Ramos (cell line): ENCODE measurements around the gene LRP1B.

Experiments used
- in situ Hi-C: fragments of 300-500 bp; cut with MboI; formaldehyde crosslinking; loops from one replicate; pipeline ENCODE4 v1.14.3; 2022; ENCODE audit warnings: low sequenced_read_pairs; ENCODE audit not compliant: unreplicated experiment

Gene LRP1B

GRCh38 chr2:142131010-142131669 is at the start of gene LRP1B:
Gene LRP1B, minus strand, starts transcription at chr2:142131016. Its CDS starts 287 bp downstream, at chr2:142130729.
- in situ Hi-C loops, result no loop called here

DNA sequence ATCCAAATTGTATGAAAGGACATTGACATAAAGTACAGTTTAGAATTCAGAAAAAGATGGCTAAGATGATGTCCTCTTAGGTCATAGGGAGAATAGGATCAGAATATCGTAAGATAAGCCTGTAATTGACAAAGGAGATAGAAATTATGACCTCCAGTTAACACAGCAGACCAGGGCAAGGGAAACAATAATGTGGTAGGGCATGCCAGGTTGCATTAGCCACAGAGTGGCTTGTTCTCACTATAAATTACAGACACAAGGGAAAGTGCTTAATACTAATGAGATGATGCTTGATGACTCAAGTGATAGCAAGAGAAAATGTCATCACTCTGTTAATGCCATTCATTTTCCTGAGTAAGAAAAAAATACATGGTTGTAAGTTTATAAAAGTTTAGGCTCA is 48.9 kb upstream of the LRP1B start:
- in situ Hi-C loops, result no loop called here

DNA sequence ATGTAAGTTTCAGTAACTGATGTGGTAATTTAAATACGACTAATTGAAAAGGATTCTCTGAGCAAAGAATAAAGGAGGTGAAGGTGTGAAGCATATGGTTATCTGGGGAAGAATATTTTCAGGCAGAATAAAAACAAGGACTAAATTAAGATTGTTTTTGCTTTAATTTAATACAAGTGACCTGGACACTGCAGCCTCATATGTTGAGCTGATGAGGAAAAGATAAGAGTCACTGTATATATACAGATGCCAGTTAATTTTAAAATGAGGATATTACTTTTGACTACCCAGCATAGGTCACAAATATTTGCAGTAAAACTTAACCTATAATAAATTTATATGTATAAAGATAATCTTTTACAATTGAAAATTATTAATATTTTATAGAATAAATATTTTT is 47.8 kb upstream of the LRP1B start:
- in situ Hi-C loops, result no loop called here

DNA sequence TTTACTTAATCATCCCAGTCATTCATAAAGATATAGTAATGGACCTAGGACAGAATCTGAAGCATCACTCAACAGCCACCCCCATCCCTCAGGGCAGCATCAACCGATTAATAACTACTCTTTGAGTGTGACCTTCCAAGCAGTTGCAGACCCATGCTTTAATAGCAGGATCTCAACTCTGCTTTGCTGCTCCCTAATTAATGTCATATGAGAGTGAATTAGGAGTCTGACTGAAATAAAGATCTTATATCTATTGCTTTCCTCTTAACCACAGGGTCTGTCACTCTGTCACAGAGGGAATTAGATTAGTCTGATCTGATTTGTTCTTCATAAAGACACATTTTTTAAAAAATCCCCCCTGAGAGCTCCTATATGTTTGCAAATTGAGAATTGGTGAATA is 46.1 kb upstream of the LRP1B start:
- in situ Hi-C loops, result no loop called here

GRCh38 chr2:142175813-142176338 is 45.1 kb upstream of the LRP1B start:
- in situ Hi-C loops, result no loop called here

DNA sequence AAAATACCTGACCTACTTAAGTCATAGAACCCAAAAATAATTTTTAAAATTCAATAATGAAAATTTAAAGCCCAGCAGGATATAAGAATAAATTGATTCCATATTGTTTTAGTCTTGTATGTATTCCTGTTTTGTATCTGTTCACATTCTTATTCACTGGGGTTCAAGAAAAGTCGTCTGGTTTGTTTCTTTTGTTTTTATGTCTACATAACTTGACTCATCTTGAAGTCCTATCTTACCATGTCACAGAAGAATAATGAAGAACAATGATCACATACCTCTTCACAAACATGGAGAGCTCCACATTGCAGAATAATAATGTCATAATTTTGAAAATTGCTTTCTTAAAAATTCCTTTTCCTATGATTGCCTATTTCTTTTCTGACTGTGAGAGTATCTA is 43.4 kb upstream of the LRP1B start:
- in situ Hi-C loops, result no loop called here

DNA sequence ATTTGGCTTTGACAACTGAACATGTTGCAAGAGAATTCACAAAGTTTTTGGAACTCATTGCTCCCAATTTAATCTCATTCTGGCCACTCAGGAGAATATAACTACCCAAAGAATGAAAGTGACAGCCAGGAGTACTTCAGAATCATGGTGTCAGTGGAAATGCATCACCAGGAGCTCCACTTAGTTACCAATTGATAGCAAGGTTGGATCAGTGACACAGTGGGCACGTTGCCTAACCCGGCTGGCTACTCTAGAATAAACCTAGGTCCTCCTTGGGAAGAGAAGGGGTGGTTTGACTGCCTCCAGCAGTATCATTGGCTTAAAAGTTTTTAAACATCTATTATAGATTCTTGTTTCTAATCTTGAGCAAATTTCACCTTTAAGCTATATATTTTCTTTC is 40.0 kb upstream of the LRP1B start:
- in situ Hi-C loops, result no loop called here

GRCh38 chr2:142165790-142166189 is 35.0 kb upstream of the LRP1B start:
- in situ Hi-C loops, result no loop called here

DNA sequence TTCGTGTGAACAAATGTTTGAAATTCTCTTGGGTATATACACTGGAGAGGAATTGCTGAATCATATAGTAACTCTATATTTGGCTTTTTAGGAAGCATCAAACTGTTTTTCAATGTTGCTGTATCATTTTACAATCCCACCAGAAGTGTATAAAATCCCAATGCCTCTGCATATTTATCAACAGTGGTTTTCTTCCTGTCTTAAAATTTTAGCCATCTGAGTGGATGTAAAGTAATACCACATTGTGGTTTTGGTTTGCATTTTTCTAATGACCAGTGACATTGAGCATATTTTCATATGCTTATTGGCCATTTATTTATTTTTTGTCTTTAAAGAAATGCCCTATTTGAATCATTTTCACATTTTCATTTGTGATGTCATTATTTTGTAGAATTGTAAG is 22.8 kb upstream of the LRP1B start:
- in situ Hi-C loops, result no loop called here

DNA sequence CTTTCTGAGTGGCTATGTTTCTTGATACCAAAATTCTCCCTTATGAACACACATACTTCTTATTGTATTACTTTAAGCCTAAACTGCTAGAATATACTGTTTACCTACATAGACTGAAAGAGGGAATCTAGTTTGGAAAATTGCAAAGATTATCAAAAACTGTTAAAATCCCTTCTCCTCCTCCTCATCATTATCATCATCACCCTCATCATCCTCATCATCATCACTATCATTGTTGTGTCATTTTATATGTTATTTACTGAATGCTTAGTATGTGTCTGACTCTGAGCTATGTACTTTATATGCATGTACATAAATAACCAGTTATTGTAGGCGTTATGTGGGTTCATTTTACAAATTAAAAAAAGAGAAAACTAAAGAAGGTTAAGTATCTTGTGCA is 19.6 kb upstream of the LRP1B start:
- in situ Hi-C loops, result no loop called here

DNA sequence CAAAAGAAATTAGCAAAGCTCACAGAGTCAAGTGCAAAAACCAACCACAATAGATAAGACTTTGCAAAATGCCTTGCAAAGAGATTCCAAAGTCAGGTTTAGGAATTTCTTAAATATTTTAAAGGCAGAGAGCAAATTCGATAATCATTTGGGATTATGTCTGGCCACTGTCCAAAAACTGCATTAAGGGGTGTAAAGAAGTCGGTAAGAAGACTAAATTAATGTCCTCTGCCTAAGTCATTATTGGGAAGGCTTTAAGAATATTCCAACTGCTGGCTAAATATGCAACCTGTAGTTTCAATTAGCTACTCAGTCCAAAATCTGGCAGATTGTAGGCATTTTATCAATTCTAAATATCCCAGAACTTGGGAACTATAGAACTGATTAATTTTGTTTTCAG is 13.7 kb upstream of the LRP1B start:
- in situ Hi-C loops, result no loop called here

GRCh38 chr2:142142595-142142994 is 11.8 kb upstream of the LRP1B start:
- in situ Hi-C loops, result no loop called here

GRCh38 chr2:142140434-142140845 is 9.6 kb upstream of the LRP1B start:
- in situ Hi-C loops, result no loop called here

- in situ Hi-C loops, result no loop called here
Measured at GRCh38 chr2:142139384-142139783, 8.6 kb upstream of the LRP1B start.

GRCh38 chr2:142136571-142136970 is 5.8 kb upstream of the LRP1B start:
- in situ Hi-C loops, result no loop called here

- in situ Hi-C loops, result no loop called here
Measured at GRCh38 chr2:142134911-142135310, 4.1 kb upstream of the LRP1B start.

GRCh38 chr2:142130111-142131009 is 456 bp downstream of the LRP1B start:
- in situ Hi-C loops, result no loop called here

DNA sequence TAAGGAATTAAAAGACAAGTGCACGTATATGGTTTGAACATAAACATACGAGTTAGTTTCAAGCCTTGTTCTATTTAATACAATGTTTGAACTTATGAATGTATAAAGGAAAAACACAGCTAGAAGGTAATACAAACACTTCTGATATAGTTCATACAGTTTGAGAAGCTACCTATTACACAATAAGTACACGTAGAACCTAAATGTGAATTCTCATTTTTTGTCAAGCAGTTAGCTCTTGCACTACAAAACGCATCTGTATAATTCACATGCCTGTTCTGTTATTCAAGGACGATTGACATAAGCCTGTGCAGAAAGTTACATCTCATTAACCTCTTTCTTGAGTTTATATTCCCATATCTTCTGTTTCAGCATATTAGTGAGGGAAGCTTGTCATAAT is 2.7 kb downstream of the LRP1B start:
- in situ Hi-C loops, result no loop called here

DNA sequence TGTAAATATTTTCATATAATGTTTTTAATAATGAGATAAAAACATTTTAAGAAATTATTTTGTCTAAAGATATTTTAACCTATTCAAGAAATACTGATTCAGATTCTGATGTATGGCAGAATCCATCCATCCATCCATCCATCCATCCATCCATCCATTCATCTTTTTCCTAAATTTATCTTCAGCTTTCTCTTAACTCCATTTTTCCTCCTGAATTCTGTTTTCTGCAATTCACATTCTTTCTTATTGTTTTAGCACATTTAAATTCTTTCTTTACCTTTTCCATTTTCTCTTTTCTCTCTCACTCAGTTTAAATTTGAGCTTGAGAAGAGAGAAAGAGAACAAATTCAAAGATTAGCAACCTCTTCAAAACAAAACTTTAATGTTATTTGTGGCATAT is 3.6 kb downstream of the LRP1B start:
- in situ Hi-C loops, result no loop called here

DNA sequence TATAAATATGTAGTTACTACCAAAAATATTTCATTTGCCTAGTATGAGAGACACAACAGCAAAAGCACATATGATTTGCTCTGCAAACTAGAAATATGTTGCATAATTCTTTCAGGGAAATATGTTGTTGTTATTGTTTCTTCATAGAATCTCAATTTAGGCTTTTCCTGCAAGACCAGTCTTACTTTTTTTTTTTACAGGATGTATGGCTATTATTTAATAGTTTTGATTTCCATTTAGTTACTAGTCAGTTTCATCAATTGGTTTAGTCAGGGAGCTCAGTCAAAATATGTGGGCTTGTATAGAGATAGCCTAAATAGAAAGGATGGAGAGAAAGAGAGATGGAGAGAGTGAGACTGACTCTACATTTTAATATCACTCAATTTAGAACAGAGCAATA is 6.1 kb downstream of the LRP1B start:
- in situ Hi-C loops, result no loop called here

DNA sequence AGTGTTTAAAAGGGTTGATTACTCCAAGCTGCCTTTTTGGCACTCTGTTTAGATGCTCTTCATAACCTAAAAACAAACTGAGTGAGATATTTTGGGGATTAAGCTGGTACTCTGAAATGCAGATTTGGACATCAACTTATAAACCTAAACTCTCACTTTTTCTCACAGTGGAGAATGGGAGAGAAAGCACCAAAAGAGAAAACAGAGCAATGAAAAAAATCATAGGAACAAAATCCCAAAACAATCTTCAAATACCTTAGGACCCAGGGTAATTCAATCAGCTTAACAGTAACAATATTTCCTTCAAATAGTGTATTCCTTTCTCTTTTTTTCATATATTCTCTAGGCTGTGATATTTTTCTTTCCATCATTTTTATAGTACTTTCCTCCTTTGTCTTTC is 11.5 kb downstream of the LRP1B start:
- in situ Hi-C loops, result no loop called here
